ENCODE results near the gene UROC1. TPM values are rescaled to one million over a fixed set of nuclear protein-coding genes. Genes with fewer than 3 reads are reported as not detected.

Gene UROC1
- polyA plus RNA-seq, 4 donors: 0.07 to 0.14 (median 0.10) TPM

DNA sequence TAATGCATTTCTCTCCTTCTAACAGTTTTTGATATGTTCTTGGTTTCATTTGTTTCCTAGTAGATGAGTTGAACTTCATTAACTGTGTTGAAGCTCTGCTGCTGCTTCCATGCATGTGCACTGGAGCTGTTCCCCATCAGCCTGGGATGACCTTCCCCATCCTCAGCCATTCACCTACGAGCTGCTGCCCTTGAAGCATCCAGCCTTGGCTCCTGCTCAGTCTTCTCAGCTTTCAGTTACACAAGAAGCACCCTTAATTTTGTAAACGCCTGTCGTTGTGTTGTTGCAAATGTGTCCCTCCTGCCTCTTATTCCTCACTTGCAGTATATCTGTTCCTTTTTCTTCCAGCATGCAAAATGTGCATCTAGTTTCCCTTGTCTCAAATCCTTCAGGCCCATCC, 33.4 kb downstream of the UROC1 start:
- DNase-seq (ENCODE audit: low read depth in 4 of 4, low spot score in 3 of 4): no peak

DNA sequence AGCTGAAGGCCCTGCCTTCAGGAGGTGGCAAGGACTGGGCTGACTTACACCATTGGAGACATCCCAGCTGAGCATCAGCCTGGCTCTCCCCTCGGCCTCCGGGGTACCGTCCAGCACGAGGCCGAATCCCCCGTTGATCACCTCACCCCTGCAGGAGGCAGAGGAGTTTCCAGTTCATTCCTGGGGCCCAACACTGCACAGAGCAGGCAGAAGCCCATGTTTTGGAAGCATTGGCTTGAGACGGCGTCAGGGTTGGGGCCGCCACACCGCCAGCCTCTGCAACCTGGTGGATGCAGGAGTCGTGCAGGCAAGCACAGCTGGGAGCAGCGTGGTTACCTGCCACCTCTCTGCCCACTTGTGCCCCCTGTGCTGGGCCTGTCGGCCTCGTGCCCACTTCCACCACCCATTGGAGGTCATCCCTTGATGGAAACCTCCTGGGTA, 34.2 kb downstream of the UROC1 start:
- DNase-seq (ENCODE audit: low read depth in 4 of 4, low spot score in 3 of 4): no peak

DNA sequence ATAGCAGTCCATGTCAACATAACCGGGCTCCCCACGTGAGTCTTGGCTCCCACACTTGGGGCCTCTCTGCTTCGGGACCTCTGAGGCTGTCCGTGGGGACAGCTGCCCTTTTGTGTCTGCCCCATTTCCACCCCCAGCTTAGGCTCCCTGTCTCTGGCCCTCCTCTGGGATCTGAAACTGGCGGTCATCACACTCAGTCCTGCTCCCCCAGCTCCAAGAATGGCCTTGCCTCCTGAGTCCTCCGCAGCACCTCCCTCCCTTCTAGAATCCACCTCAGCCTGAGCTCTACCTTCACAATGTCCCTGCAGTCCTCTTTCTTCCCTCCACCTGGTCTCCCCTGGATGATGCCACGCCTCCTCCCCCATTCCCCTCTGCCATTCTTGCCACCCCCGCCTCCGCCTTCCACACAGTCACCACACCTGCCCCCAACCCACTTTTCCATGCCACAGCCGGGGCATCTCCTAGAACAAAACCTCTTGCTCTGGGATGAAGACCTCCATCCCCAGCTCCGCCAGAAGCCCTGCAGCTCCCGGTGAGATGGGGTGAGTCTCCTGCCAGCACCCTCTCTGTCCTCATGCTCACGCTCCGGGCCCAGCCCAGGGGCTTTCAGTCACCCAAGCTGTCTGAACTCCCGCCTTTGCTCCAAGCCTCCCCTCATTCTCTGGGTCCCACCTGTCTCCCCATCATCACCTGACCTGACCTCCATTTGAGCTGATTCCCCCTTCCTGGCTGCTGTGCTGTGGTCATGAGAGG, 34.9 kb downstream of the UROC1 start:
- DNase-seq (ENCODE audit: low read depth in 4 of 4, low spot score in 3 of 4): no peak

DNA sequence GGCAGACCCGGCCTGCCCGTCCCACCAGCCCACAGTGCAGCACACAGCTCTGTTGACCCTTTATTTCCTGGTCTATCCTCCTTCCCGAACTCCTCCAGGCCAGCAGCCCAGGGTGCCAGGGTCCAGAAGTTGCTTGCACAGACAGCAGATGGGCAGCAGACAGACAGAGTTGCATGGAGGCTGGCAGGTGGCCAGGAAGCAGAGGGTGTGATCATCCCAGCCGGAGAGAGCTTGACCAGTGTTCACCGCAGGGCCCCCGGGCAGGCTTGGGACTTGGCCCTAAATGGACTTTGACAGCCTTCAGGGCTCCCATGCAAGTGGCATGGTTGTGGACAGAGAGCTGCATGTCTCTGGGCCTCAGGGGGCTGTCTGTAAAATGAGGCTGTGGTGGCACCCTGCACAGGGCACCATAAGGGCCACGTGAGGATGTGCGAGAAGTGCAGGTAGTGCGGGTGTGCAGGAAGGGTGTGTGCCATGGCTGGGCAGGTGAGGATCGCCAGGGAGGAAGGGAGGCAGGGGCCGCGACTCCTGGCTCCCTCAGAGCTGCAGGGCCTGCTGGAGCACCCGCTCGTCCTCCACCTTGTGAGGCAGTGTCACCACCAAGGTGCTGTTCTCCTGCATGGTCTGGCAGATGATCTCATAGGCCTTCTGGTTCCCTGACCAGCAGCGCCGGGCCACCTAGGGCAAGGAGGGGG, 35.6 kb downstream of the UROC1 start:
- DNase-seq (ENCODE audit: low read depth in 4 of 4, low spot score in 3 of 4): no peak

DNA sequence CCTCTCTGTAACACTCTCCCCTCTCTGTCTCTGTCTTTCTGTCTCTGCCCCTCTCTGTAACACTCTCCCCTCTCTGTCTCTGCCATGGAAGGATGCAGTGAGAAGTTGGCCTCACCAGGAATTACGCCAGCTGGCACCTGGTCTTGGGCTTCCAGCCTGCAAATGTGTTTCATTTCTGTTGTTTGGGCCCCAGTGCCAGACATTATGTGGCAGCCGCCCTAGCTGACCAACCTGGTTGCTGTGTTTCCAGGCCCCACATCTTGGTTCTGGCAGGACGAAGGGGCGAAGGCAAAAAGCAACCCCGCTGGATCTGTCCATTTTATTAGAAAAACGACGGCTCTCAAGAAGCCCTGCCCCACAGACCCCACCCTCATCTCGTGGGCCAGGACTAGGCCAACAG, 36.7 kb downstream of the UROC1 start:
- DNase-seq (ENCODE audit: low read depth in 4 of 4, low spot score in 3 of 4): no peak

DNA sequence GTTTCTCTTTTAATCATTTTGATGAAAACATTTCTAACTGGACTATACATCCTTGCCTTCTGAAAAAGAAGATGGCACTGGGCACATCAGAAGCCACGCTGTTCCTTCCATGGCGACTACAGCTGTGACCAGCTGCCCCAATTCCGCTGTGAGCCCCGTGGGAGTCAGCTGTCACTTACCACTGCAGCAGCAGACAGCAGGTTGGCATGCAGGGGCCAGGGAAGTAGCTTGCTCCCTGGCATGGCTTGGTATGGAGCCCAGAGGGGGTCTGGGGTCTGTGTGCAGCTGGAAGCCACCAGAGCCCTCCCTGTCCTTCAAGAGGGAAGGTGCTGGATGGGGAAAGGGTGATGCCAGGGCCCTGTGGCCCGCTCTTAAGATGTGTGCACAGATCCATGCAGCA, 37.4 kb downstream of the UROC1 start:
- no peak for DNase-seq (ENCODE audit: low read depth in 4 of 4, low spot score in 3 of 4)

DNA sequence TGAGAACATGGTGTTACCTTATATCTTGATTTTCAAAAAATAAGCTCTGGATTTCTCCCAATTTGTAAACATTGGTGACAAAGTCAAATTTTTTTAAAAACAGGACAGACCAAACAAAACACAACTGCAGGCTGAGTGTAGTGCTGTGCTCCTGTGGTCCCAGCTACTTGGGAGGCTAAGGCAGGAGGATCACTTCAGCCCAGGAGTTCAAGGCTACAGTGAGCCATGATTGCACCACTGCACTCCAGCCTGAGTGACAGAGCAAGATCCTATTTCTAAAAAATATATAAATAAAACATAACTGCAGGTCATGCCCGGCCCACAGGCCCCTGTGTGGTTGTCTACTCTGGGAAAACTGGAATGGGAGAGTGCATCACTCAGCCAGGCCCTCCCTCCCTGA, 37.9 kb downstream of the UROC1 start:
- DNase-seq (ENCODE audit: low read depth in 4 of 4, low spot score in 3 of 4): no peak

DNA sequence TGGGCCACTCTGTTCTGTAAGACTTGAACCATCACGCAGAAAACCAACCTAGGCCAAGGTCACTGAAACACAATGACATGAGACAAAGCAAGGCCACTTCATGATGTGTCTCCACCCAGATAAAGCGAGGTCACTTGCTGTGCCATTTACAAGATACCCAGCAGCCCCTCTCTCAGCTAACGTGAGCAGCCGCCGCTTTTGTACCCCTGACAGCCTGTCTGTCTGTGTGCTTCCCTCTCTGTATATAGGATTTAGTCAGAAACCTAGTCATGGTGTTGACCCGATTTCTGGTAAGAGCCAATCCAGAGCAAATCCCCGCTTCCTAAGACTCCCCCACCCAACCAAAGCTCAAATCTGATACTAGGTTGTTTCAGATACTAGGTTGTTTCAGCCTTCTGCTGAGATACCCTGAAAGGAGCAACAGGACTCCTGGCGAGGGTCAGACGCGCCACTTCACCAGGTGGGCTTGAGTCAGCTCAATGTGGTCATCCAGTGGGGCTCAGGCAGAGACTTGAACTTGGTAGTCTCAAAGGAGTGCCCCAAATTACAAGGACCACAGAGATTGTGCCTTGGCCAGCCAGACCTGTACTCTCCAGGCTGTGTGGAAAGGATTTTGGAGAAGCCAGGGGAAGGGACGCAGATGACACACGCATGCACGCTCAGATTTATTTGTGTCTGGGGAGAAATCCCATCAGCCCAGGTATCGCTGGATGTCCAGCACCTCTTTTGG, 38.8 kb downstream of the UROC1 start:
- no peak for DNase-seq (ENCODE audit: low read depth in 4 of 4, low spot score in 3 of 4)

DNA sequence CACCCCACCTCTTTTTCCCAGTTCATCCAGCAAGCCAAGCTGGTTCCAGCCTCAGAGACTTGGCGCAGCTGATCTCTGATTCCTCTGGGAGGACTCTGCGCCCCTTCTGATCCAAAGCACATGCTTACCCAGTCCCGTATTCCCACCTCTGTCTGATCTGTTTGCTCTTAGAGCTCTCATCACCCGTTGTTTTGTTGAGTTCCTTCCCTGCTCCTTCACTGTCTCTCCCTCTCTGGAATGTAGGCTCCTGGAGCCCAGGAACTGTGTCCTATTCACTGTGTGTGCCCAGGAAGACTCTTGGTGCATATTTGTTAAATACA, 40.6 kb downstream of the UROC1 start:
- DNase-seq (ENCODE audit: low read depth in 4 of 4, low spot score in 3 of 4): no peak

DNA sequence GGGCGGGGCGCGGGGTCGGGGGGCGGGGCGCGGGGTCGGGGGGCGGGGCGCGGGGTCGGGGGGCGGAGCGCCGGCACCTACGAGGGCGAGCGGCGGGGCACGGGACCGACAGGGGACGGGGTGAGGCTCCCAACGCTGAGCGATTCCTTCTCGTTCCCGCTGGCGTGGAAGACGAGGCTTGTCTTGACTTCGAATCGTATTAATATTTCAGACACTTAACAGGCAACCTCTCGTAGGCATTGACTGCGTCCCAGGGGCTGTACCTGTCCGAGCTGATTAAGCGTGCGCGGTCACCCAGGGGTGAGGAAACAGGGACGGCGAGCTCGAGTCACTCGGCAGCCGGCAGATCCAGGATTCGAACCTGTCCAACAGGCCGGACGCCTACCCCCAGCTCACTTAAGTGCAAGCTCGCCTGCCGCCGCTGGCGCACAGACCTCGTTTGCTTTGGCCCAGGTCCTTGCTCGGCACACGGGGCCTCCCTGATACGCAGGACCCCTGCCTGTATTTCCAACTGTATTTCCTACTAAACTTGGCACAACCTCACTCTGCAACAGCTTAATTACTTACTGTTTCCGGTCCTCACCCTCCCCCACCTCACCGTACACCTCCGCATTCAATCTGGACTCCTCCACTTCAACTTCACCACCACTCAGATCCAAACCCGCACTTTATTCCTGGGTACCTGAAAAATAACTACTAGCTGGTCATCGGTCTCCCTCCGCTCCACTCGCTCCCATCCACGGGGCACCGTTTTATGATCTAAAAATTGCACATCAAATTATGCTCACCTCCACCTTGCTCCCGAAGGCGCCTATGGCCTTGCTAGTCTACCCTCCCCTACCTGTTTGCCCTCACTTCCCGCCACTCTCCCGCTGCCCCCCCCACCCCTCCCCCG, 41.2 kb downstream of the UROC1 start:
- peak in 2 of 4 donors; percentile 33 to 55 for DNase-seq (ENCODE audit: low read depth in 4 of 4, low spot score in 3 of 4)

DNA sequence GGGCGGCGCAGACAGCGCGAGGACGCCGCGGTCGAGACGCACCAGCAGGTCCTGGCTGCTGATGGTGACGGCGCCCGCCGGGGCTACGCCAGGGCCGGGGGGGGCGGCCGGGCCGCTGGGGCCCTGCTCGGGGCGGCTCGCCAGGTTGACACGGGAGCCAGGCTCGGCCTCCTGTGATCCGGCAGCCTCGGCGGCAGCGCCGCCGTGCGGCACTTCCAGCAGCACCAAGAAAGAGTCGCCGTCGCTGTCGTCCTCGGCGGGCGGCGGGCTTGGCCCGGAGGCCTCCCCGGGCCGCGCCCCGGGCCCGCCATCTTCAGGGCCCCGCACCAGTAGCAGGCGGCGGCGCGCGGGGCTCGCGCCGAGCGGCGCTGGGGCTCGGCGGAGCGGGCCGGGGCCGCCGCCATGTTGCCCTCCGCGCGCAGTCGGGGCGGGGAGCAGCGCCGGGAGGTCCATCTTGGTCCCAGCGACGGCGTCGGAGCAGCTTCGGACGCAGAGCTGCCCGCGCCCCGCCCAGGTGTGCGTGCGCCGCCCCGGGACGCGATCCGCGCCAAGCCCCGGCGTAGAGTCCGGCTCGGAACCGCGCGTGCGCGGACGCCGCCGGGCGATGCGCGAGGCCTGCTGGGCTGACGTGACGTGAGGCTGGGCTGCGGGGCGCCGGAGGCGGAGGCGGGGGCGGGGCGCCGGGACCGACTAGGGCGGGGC, 42.0 kb downstream of the UROC1 start, which contains the start of gene ZXDC:
ZXDC (minus strand) TSS at position 479 of the 702 bp plus-strand sequence; CDS start at position 453, 26 bp downstream.
- peak; percentile 88 to 92 (median 90) for DNase-seq (ENCODE audit: low read depth in 4 of 4, low spot score in 3 of 4)

DNA sequence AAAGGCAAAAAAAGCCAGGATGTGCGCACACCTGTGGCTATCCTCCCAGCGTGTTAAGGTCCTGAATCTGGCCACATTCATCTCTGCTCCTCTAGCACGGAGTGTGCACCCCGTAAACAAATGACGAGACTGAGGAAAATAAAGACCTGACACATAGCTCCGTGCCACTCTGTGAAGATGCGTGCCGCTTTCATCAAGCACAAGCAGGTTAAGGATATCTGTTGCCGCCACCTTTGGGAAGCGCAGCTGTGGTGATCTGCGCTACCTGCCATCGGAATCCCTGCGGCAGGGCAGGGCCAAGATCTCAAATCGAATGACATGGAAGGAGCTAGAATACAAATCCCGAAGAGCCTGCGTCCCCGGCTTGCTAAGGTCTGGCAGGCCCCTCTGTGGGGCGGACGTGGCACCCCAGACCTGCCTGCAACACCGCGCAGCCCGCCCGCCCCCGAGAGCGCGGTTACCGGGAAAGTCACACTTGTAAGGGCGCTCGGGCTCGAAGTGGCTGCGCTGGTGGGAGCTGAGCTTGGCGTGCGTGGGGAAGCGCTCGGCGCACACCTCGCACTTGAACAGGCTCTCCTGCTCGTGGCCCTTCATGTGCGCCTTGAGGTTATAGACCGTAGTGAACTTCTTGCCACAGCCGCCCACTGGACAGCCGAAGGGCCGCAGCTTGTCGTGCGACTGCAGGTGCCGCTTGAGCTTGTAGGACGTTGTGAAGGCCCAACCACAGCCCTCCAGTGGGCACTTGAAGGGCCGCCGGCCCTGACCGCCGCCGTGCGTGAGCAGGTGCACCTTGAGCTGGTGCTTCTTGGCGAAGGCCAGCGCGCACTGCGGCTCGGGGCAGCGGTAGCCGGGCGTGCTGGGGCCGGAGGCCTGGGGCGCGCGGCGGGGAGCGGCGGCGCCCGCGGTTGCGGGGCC, 42.8 kb downstream of the UROC1 start:
- peak in 1 of 4 donors; percentile 32 for DNase-seq (ENCODE audit: low read depth in 4 of 4, low spot score in 3 of 4)

DNA sequence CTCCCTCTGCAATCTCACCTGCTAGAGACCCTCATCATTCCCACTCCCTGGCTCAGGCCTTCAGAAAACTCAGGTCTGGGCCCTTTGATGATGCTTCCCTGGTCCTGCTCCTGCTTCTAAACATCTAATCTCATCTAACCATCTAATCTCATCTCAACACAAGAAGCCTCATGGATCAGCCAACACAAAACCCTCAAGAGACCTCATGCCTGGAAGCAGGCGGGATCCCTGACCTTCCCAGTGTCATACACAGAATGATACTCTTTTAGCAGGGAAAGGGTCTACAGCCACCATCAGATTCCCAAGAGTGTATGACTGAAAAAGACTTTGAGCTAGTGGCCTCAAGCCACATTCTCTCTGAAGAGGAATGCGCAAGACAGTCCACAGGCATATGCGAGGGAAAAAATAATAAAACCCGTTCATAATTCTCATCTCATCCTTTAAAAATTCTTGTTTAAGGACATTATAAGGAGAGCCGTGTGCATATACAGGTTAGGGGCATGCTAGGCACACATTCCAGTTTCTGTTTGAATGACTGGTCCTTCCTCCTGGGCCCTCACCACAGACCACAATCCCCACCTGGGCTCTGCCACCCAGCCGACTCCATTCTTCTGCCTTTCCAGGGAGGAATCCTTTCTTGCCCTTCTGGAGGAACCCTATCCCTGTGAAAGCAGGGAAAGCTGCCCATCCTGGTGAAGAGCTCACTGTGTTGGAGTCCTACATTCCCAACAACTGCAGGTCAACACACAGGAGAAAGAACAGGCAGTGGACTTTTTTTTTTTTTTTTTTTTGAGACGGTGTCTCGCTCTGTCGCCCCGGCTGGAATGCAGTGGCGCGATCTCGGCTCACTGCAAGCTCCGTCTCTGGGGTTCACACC, 44.0 kb downstream of the UROC1 start:
- no peak for DNase-seq (ENCODE audit: low read depth in 4 of 4, low spot score in 3 of 4)

DNA sequence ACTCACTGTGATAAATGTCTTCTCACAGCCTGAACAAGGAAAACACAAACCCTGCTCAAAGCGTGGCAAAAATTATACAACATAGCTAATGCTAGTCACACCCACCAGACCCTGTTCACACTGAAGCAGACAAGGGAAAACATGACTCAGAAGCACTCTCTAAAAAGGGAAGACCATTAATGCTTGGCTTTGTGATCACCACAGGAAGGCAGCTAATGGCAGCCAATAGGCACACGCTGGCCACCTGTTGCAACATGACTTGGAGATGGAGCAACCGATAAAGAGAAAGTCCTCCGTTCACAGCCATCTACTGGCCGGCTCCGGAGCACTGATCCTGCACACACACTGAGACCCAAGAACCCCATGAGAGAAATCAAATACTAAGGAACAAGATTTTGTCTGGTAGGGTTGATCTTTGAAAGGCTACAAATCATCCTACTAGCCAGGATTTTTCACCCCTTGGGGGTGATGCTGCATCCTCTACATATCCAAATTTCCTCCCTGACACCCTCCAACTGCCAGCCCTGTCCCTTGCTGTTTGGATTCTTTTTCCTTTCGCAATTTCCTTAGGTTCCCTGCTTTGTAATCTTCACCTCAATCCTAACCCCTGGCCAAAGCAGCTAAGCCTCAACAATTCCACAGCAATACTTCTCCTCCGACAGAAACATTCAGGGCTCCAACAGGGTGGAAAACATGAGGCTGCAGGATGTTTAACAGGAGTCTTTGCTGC, 45.1 kb downstream of the UROC1 start:
- no peak for DNase-seq (ENCODE audit: low read depth in 4 of 4, low spot score in 3 of 4)

DNA sequence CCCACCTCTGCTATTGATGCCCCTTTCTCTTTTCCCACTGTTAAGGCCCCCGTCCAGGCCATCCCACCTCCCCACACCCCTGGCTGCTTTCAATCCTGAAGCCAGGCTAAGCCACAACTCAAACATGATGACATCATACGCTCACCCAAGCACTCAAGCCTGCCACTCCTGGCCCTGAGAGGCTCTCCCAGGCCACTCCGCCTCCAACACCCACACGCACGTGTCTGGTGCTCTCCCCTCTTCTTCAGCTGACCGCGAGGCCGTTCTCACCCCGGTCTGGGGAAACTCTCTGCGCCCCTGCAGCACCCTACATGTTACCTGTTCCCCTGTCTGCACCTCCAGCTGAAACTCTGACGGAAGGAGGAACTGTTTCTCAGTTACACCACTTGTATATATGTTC, 48.1 kb downstream of the UROC1 start:
- DNase-seq (ENCODE audit: low read depth in 4 of 4, low spot score in 3 of 4): no peak

DNA sequence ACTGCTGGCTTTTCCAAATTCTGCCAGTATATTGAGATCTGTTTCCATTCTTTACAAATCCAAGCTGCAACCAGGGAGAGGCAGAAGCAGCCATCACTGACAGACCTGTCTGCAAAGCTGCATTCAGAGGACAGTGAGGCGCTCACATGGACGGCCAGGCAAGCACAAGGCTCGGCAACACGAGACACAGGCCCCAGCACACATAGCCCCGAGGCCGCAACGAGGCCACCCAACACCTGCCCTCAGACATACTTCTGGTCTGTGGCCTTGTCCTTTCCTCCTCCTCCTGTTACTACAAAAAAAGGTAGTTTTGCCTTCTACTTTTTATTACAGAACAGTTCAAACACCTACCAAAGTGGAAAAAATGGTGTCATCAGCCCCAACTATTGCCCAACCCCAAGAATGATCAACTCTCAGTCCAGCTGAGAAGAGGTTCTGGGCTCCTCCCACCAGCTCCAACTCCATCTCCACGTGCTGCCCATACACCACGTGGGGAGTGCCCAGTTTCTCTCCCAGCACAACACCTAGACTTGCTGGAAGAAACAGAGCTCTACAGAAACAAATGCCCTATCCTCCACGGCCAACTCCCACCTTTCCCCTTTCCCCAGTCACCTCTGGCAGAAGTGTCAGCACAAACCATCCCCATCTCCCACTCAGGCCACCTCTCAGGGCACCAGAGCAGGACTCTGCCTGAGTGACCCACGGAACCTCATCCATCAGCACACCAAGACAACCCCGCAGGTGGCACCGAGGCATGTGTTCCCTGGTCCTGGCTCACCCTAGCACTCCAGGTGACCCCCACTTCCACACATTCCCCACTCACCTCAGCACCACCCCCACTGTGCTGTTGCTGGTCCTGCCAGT, 49.3 kb downstream of the UROC1 start:
- no peak for DNase-seq (ENCODE audit: low read depth in 4 of 4, low spot score in 3 of 4)
